NT2/D1 (cell line): Measurements from ENCODE around the gene CPEB1.

Source experiments
- DNase-seq: peaks from one replicate; pipeline ENCODE4 v3.0.0-alpha.2; 2011; ENCODE audit warnings: low read depth, low spot score
- H3K27me3 ChIP-seq: 2 replicates; pipeline ENCODE4 v1.6.0; 2011; ENCODE audit warnings: mild to moderate bottlenecking; ENCODE audit not compliant: insufficient read length, insufficient read depth
- H3K36me3 ChIP-seq: 2 replicates; pipeline ENCODE4 v1.6.1; 2011; ENCODE audit warnings: mild to moderate bottlenecking, low read length, mixed read lengths; ENCODE audit not compliant: insufficient read depth, insufficient read length
- H3K4me1 ChIP-seq: 2 replicates; pipeline ENCODE4 v1.5.1; 2011; ENCODE audit not compliant: insufficient read depth, insufficient read length
- H3K4me3 ChIP-seq: 2 replicates; pipeline ENCODE4 v1.5.1; 2011; ENCODE audit warnings: low read depth; ENCODE audit not compliant: insufficient read length
- H3K9ac ChIP-seq: 2 replicates; pipeline ENCODE4 v1.6.0; 2011; ENCODE audit warnings: low read depth; ENCODE audit not compliant: insufficient read length
- H3K9me3 ChIP-seq: 2 replicates; pipeline ENCODE4 v1.5.1; 2011; ENCODE audit warnings: mild to moderate bottlenecking, low read length; ENCODE audit not compliant: insufficient read depth
- SUZ12 ChIP-seq: IDR thresholded peaks from 2 replicates; pipeline ENCODE4 v1.6.1; 2011; ENCODE audit not compliant: insufficient read length, insufficient read depth; ENCODE audit errors: extremely low read depth
- YY1 ChIP-seq: IDR thresholded peaks from 2 replicates; pipeline ENCODE4 v1.6.1; 2011; ENCODE audit not compliant: insufficient read length, insufficient read depth
- ZNF274 ChIP-seq: IDR thresholded peaks from 2 replicates; pipeline ENCODE4 v1.6.1; 2011; ENCODE audit warnings: mild to moderate bottlenecking, low read depth, low read length

The CPEB1 gene

GRCh38 chr15:82641129-82641798 lies 5.9 kb downstream of the CPEB1 start:
- Histone ChIP-seq H3K4me1 (peaks cover 6% of the 10 kb centered on the region), H3K9ac (no peak overlapping the region), H3K36me3 (no peaks in the 10 kb centered on the region), H3K27me3 (peaks cover 3% of the 10 kb centered on the region), H3K4me3 (no peak overlapping the region), H3K9me3 (no peaks in the 10 kb centered on the region)
- TF ChIP-seq YY1 (no peak), ZNF274 (no peak), SUZ12 (no peak)
- DNase-seq, result no peak

GRCh38 chr15:82640672-82641071 lies 6.5 kb downstream of the CPEB1 start:
- no peak for TF ChIP-seq SUZ12
- no peak for TF ChIP-seq YY1
- no peak for TF ChIP-seq ZNF274
- no peaks in the 10 kb centered on the region for H3K36me3 ChIP-seq
- H3K27me3 ChIP-seq, result no peaks in the 10 kb centered on the region
- H3K4me3 ChIP-seq, result no peak overlapping the region
- peaks cover 6% of the 10 kb centered on the region for H3K4me1 ChIP-seq
- no peak overlapping the region for H3K9ac ChIP-seq
- DNase-seq, result no peak
- H3K9me3 ChIP-seq, result no peaks in the 10 kb centered on the region

- H3K27me3 ChIP-seq, result no peaks in the 10 kb centered on the region
- no peak overlapping the region for H3K4me3 ChIP-seq
- TF ChIP-seq ZNF274 (no peak), SUZ12 (no peak)
- H3K36me3 ChIP-seq, result no peaks in the 10 kb centered on the region
- no peaks in the 10 kb centered on the region for H3K4me1 ChIP-seq
- no peak overlapping the region for H3K9ac ChIP-seq
- DNase-seq, result no peak
- H3K9me3 ChIP-seq, result no peaks in the 10 kb centered on the region
Measured at GRCh38 chr15:82635798-82636197, 11.4 kb downstream of the CPEB1 start.

- Histone ChIP-seq H3K36me3 (no peaks in the 10 kb centered on the region), H3K4me3 (no peak overlapping the region), H3K27me3 (no peaks in the 10 kb centered on the region), H3K9me3 (no peaks in the 10 kb centered on the region), H3K4me1 (no peaks in the 10 kb centered on the region), H3K9ac (no peak overlapping the region)
- TF ChIP-seq ZNF274 (no peak), YY1 (no peak), SUZ12 (no peak)
- no peak for DNase-seq
Measured at GRCh38 chr15:82630033-82630432, 17.1 kb downstream of the CPEB1 start.

- DNase-seq, result no peak
Measured at GRCh38 chr15:82625136-82625535, 22.0 kb downstream of the CPEB1 start.

GRCh38 chr15:82624438-82624837 lies 22.7 kb downstream of the CPEB1 start:
- no peaks in the 10 kb centered on the region for H3K27me3 ChIP-seq
- no peak for TF ChIP-seq SUZ12
- TF ChIP-seq ZNF274, result no peak
- TF ChIP-seq YY1, result no peak
- H3K36me3 ChIP-seq, result no peaks in the 10 kb centered on the region
- no peak for DNase-seq
- H3K4me3 ChIP-seq, result no peak overlapping the region
- H3K9me3 ChIP-seq, result no peaks in the 10 kb centered on the region
- no peaks in the 10 kb centered on the region for H3K4me1 ChIP-seq
- no peak overlapping the region for H3K9ac ChIP-seq

More at GRCh38 chr15:82625136-82625535, 22.0 kb downstream of the CPEB1 start:
- Histone ChIP-seq H3K9me3 (no peaks in the 10 kb centered on the region), H3K36me3 (no peaks in the 10 kb centered on the region), H3K27me3 (no peaks in the 10 kb centered on the region), H3K4me3 (no peak overlapping the region), H3K4me1 (no peaks in the 10 kb centered on the region), H3K9ac (no peak overlapping the region)
- no peak for TF ChIP-seq SUZ12
- no peak for TF ChIP-seq YY1
- TF ChIP-seq ZNF274, result no peak

GRCh38 chr15:82624008-82624407 lies 23.2 kb downstream of the CPEB1 start:
- H3K9ac ChIP-seq, result no peak overlapping the region
- H3K4me3 ChIP-seq, result no peak overlapping the region
- no peaks in the 10 kb centered on the region for H3K36me3 ChIP-seq
- no peaks in the 10 kb centered on the region for H3K9me3 ChIP-seq
- TF ChIP-seq SUZ12 (no peak), ZNF274 (no peak), YY1 (no peak)
- no peaks in the 10 kb centered on the region for H3K4me1 ChIP-seq
- DNase-seq, result no peak
- no peaks in the 10 kb centered on the region for H3K27me3 ChIP-seq
